Measurements from ENCODE around the gene ISG20.

GRCh38 chr15:88655103-88655553 is 16.3 kb downstream of the ISG20 start:
- no peak for TF ChIP-seq EZH2 (IDR thresholded peaks at IDR 0.05; ENCODE audit: insufficient read depth, poor library complexity, severe bottlenecking)
- TF ChIP-seq EZH2phosphoT487 (IDR thresholded peaks at IDR 0.05; ENCODE audit: insufficient read depth, low read depth): no peak

All from GM23248 (cell line).